GM12864 (cell line): Measurements from ENCODE around the gene COL25A1.

Source experiments
- DNase-seq: peaks from one replicate; pipeline ENCODE4 v3.0.0-alpha.2; 2011; ENCODE audit warnings: low read depth
- H3K4me3 ChIP-seq: 2 replicates; pipeline ENCODE4 v1.5.1; 2011; ENCODE audit warnings: mild to moderate bottlenecking, low read depth, low read length, control low read depth
- CTCF ChIP-seq: IDR thresholded peaks from 2 replicates; pipeline ENCODE4 v1.5.1; 2011; ENCODE audit warnings: low read depth, mild to moderate bottlenecking, moderate library complexity, low read length, control low read depth, inconsistent platforms; ENCODE audit errors: missing control alignments

Gene COL25A1

GRCh38 chr4:109209647-109210046 is 92.8 kb downstream of the COL25A1 start:
- DNase-seq: no peak
- H3K4me3 ChIP-seq: no peak overlapping the region
- TF ChIP-seq CTCF: no peak

GRCh38 chr4:109207898-109208297 is 94.6 kb downstream of the COL25A1 start:
- no peak overlapping the region for H3K4me3 ChIP-seq
- no peak for TF ChIP-seq CTCF
- DNase-seq: no peak

GRCh38 chr4:109207061-109207460 is 95.4 kb downstream of the COL25A1 start:
- DNase-seq: no peak
- TF ChIP-seq CTCF: no peak

DNA sequence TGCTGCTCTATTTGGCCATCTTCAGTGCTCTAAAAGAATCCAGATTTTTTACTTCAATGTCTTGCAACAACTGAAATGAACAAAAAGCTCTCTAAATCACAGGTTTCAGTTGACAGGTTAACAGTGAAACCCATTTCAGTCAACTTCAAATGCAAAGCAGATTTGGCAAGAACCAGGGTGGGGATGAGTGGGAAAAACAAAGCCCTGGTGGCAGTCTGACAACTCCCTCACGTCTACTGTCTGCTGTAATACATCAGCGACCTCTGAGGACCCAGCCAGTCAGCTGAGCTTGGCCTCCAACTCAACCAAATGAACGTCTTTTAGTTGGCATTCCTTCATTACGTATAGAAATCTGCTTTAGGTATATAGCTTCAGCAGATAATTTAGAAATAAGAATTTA is 95.8 kb downstream of the COL25A1 start:
- TF ChIP-seq CTCF: no peak
- no peak for DNase-seq
- H3K4me3 ChIP-seq: no peak overlapping the region

More at GRCh38 chr4:109207061-109207460, 95.4 kb downstream of the COL25A1 start:
- no peak overlapping the region for H3K4me3 ChIP-seq

- no peak for DNase-seq
- H3K4me3 ChIP-seq: no peak overlapping the region
- no peak for TF ChIP-seq CTCF
Observed at GRCh38 chr4:109205186-109205585, 97.3 kb downstream of the COL25A1 start.

GRCh38 chr4:109199585-109199984 is 102.9 kb downstream of the COL25A1 start:
- DNase-seq: no peak
- no peak overlapping the region for H3K4me3 ChIP-seq
- no peak for TF ChIP-seq CTCF

- no peak overlapping the region for H3K4me3 ChIP-seq
- no peak for TF ChIP-seq CTCF
- DNase-seq: no peak
Observed at GRCh38 chr4:109195646-109196045, 106.8 kb downstream of the COL25A1 start.
